Measurements from ENCODE around the gene COBL.

COBL gene

GRCh38 chr7:50982626-50983025 lies 334.0 kb downstream of the COBL start:
- DNase-seq: no peak

- DNase-seq: no peak
These were observed 334.9 kb downstream of the COBL start for GRCh38 chr7:50981743-50982142.

- no peak for DNase-seq
These were observed 336.2 kb downstream of the COBL start for GRCh38 chr7:50980411-50980810.

- DNase-seq: peak; percentile 56
These were observed 337.9 kb downstream of the COBL start for GRCh38 chr7:50978633-50979215.

GRCh38 chr7:50977421-50977820 lies 339.2 kb downstream of the COBL start:
- no peak for DNase-seq

- DNase-seq: no peak
These were observed 340.5 kb downstream of the COBL start for GRCh38 chr7:50976064-50976463.

GRCh38 chr7:50974240-50974639 lies 342.4 kb downstream of the COBL start:
- DNase-seq: no peak

GRCh38 chr7:50973814-50974213 lies 342.8 kb downstream of the COBL start:
- DNase-seq: no peak

- no peak for DNase-seq
These were observed 346.5 kb downstream of the COBL start for GRCh38 chr7:50970092-50970491.
